Right lobe of liver (tissue), 4 donors: ENCODE data around the gene CHKA.

ENCODE experiments used
- POLR2A ChIP-seq: fragments of 450-650 bp; IDR thresholded peaks from one replicate; pipeline ENCODE4 v1.6.1; 2017; ENCODE audit warnings: antibody characterized with exemption, mild to moderate bottlenecking
- TF ChIP-seq, protein P1 (sequence below), 4 donors: fragments of 200-600 bp in 3 of 4; fragments of 450-650 bp in 1 of 4; IDR thresholded peaks; one replicate each; pipeline versions ENCODE4 v1.5.1 to v1.8.0; 2016 to 2022; ENCODE audit warnings: antibody characterized with exemption in 4 of 4, mild to moderate bottlenecking in 2 of 4
- donor health status: DM: no; HTN: no; CAD: no.
- donor health status: DM: no; HTN: no; CAD: no.
- donor health status: DM: no; HTN: yes; CAD: no.

DNA sequence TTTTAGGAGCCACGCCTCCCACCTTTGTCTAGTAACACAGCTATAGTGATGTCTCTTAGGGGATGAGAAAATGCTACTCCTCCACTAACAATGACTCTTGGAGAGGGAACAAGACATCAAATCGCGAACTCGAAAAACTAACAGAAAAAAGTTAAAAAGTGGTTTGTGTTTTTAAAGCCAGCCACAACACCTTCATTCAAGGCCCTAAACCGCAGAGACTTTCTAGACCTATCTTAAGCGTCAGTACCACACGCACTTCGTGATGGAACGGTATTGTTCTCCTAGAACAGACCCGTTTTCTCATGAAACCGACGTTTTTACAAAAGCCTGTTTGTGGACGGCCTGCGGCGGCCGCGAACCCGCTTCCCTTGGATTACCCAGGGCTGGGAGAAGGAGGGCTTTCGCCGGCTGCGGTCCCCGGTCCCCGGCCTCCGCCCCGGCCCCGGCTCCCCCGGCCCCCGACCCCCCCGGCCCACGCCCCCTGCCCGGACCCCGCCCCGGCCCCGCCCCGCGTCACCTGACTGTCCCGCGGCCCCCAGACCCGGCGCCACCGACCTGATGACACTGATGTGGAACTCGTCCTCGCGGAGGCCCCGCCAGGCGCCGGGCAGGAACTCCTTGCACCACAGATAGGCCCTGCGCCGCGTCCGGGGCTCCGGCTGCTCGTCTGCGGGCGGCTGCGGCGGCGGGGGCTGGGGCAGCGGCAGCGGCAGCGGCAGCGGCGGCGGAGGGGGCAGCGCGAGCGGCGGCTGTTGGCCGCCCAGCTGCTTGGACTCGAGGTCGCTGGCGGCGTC is 718 bp downstream of the CHKA start:
- TF ChIP-seq, protein P1, sequence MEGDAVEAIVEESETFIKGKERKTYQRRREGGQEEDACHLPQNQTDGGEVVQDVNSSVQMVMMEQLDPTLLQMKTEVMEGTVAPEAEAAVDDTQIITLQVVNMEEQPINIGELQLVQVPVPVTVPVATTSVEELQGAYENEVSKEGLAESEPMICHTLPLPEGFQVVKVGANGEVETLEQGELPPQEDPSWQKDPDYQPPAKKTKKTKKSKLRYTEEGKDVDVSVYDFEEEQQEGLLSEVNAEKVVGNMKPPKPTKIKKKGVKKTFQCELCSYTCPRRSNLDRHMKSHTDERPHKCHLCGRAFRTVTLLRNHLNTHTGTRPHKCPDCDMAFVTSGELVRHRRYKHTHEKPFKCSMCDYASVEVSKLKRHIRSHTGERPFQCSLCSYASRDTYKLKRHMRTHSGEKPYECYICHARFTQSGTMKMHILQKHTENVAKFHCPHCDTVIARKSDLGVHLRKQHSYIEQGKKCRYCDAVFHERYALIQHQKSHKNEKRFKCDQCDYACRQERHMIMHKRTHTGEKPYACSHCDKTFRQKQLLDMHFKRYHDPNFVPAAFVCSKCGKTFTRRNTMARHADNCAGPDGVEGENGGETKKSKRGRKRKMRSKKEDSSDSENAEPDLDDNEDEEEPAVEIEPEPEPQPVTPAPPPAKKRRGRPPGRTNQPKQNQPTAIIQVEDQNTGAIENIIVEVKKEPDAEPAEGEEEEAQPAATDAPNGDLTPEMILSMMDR (IDR thresholded peaks at IDR 0.05): no peak
- no peak for TF ChIP-seq POLR2A
